ENCODE data around the gene NDUFA7. TPM values are rescaled to one million over a fixed set of nuclear protein-coding genes. Genes with fewer than 3 reads are reported as not detected.
A peak's percentile ranks its signal among the peaks of the same experiment; 100 is the strongest.

Gene NDUFA7
- total and polyA plus RNA-seq, 7 experiments from 2014 or later: 16.8 to 121 (median 31.2) TPM

DNA sequence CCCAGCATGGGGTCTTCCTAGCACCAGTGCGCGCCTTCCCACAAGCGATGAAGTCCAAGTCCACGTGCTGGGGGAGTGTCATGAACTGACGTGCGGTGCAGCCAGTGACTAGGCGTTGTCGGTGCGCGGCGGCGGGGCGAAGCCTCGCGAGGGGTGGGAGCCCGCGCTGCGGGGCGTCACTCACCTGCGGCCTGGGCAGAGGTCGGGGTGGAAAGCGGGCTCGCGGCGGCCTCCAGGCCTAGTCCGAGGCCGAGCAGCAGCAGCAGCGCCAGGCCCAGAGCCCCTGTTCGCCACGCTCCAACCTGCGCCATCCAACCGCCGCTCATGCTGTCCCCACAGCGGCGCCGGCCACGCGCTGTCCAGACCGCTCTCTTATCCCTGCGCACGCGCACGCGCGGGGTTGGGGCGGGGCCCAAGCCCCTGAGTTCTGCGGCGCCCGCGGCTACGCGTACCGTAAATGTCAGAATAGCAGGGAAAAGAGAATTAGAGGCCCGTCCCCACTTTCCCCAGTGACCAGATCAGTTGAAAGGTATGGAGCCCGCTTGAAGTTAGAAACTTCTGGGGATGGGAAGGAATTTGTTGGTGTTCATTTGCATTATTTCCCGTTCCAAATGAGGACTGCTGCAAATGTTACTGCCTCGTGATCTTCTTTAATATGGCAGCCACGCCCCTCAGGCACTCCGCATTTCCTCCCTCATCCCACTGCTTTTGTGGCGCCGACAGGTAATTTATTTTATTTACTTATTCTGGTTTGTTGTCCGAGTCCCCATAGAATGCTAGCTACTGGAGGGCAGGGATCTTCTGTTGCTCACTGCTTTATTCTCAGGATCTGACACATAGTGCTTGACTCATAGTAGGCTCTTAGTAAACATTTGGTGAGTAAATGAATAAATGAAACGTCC, 13.0 kb downstream of the NDUFA7 start, which contains the start of gene CD320:
Gene CD320 (minus strand): TSS at position 394 of the 902 bp plus-strand sequence. CDS start 68 bp downstream, at position 326.
- peaks cover 0 to 49% (median 0%) of the 10 kb centered on the region in 3 experiments for H3K36me3 ChIP-seq (ENCODE audit: control insufficient read depth in 2 of 3, insufficient read depth in 3 of 3, low read length in 3 of 3)
- peak within 1 kb of the TSS; percentile 89 for H3K27ac ChIP-seq (ENCODE audit: low read depth, low read length)
- no peaks in the 10 kb centered on the region for H3K27me3 ChIP-seq (ENCODE audit: control insufficient read depth in 2 of 2, insufficient read depth in 2 of 2, low read length in 2 of 2)
- H3K4me1 Mint-ChIP-seq: peaks cover 18 to 38% (median 35%) of the 10 kb centered on the region in 7 donors
- ATAC-seq (peak; percentile 95), DNase-seq (peak; percentile 84 to 90 (median 89))
- intact Hi-C loops (cut with micrococcal nuclease): loop anchor here (1.0 to 10.0 kb wide), 7 partner anchors 13 to 1113 kb away; partner anchors contain the start of genes NDUFA7 (in 2 of the 2), RAB11B (in 2 of the 2), RPS28 (in 2 of the 2) and PNPLA6 (in 1 of the 2)
- H3K36me3 Mint-ChIP-seq: peaks cover 0 to 14% (median 0%) of the 10 kb centered on the region in 5 donors
- H3K9me3 ChIP-seq (ENCODE audit: control insufficient read depth in 2 of 3, low read length in 3 of 3): no peaks in the 10 kb centered on the region
- peak within 1 kb of the TSS; percentile 83 for H3K4me3 ChIP-seq (ENCODE audit: low read length)
- peak within 1 kb of the TSS; percentile 79 to 98 (median 94) for H3K27ac Mint-ChIP-seq
- H3K4me3 Mint-ChIP-seq: peak within 1 kb of the TSS; percentile 90 to 97 (median 92)
- H3K9me3 Mint-ChIP-seq: no peaks in the 10 kb centered on the region
- POLR2A ChIA-PET: interaction anchor here (0.9 to 4.8 kb wide), 3 partner anchors 10 to 14 kb away, joined by 3 to 31 read pairs (median 3); partner anchors contain the start of genes NDUFA7 and RPS28
- CTCF ChIA-PET: interaction anchor here (1.1 kb wide), 1 partner anchor 12 kb away, joined by 5 read pairs; no protein-coding TSS in a partner anchor
- H3K4me1 ChIP-seq (ENCODE audit: control insufficient read depth in 2 of 2, insufficient read depth in 2 of 2, low read length in 2 of 2): peaks cover 20 to 22% of the 10 kb centered on the region in 2 donors
- no peaks in the 10 kb centered on the region for H3K27me3 Mint-ChIP-seq

DNA sequence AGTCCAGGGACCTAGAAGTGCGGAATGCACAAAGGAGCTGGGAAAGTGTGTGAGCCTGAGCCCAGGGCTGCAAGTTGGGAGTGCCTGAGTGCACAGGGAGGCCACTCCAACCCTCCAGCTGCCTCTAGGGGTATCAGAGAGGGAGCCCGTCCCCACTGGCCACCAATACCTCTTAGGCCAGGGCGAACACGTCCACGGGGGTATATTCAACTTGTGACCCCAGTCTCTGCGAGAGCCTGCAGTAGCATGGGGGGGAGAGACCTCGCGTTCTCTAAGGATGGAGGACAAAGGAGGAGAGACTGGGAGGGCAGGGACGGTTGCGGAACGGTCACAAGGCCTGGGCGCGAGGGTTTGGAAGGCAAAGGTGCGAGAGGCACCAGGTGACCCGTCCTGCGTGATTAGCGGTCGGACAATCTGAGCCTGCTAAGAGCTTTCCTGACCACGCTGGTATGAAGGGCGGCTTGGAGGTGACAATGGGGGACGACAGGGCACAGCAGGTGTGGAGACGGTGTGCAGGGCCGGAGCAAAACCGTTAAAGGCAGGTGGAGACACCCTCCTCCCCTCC, 13.7 kb downstream of the NDUFA7 start:
- Mint-ChIP-seq H3K4me1 (peaks cover 18 to 38% (median 35%) of the 10 kb centered on the region in 7 donors), H3K27ac (peak overlapping the region; percentile 79 to 98 (median 91)), H3K27me3 (no peaks in the 10 kb centered on the region), H3K4me3 (peak overlapping the region; percentile 90 to 97 (median 92)), H3K9me3 (no peaks in the 10 kb centered on the region), H3K36me3 (peaks cover 0 to 14% (median 0%) of the 10 kb centered on the region in 5 donors)
- Histone ChIP-seq H3K4me3 (ENCODE audit: low read length) (peak overlapping the region; percentile 83), H3K4me1 (ENCODE audit: control insufficient read depth in 2 of 2, insufficient read depth in 2 of 2, low read length in 2 of 2) (peaks cover 20 to 22% of the 10 kb centered on the region in 2 donors), H3K36me3 (ENCODE audit: control insufficient read depth in 2 of 3, insufficient read depth in 3 of 3, low read length in 3 of 3) (peaks cover 0 to 47% (median 0%) of the 10 kb centered on the region in 3 experiments), H3K27ac (ENCODE audit: low read depth, low read length) (peak overlapping the region; percentile 89), H3K27me3 (ENCODE audit: control insufficient read depth in 2 of 2, insufficient read depth in 2 of 2, low read length in 2 of 2) (no peaks in the 10 kb centered on the region), H3K9me3 (ENCODE audit: control insufficient read depth in 2 of 3, low read length in 3 of 3) (no peaks in the 10 kb centered on the region)
- POLR2A ChIA-PET: interaction anchor here (0.9 to 1.4 kb wide), 2 partner anchors 12 to 14 kb away, joined by 3 read pairs; partner anchors contain the start of genes NDUFA7 and RPS28
- no peak for ATAC-seq
- DNase-seq: no peak
- CTCF ChIA-PET: interaction anchor here (0.5 kb wide), 1 partner anchor 49 kb away, joined by 3 read pairs; no protein-coding TSS in a partner anchor
- intact Hi-C loops (cut with micrococcal nuclease): loop anchor here (5.0 to 10.0 kb wide), 4 partner anchors 53 to 1113 kb away; partner anchors contain the start of gene PNPLA6 (in 1 of the 2)

DNA sequence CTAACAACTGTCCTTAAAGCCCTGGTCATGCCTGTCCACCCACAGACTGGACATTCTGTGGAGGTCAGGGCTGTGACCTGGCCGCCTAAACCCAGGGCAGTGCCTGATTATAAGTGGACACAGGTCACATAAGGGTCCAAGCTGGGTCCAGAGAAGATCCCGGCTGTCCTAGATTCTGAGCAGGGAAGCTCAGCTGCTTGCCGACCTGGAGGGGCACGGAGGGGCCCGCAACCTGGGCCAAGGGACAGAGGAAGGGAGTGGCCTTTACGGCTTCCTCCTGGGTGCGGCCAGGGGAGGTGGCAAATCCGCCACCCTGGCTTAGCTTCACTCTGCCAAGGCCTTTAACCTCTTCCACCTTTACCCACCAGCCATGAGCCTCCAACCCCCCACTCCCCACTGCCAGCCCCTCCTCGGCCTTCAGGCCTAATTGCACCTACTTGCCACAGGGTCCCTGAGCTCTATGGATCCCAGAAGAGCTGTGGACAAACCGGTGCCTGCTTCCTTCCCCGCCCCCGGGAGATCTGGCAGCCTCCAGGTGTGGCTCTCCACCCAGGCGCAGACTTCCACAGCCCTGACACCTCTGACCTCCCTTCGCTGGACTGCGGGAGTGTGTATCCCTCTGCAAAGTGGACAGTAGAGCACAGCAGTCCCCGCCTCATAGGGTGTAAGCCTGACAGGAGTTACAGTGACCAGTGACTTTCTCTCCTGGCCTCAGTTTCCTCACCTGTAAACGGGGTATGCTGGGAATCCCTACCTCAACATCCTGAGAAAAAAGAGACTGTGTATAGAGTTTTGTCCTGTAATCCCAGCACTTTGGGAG, 14.7 kb downstream of the NDUFA7 start:
- no peaks in the 10 kb centered on the region for H3K27me3 ChIP-seq (ENCODE audit: control insufficient read depth in 2 of 2, insufficient read depth in 2 of 2, low read length in 2 of 2)
- DNase-seq (peak in 1 of 9 donors; percentile 21), ATAC-seq (no peak)
- ChIA-PET POLR2A (interaction anchor here (0.9 to 1.8 kb wide), 2 partner anchors 14 to 15 kb away, joined by 3 to 7 read pairs; partner anchors contain the start of genes NDUFA7 and RPS28), CTCF (no interaction called here)
- H3K36me3 ChIP-seq (ENCODE audit: control insufficient read depth in 2 of 3, insufficient read depth in 3 of 3, low read length in 3 of 3): peaks cover 0 to 45% (median 0%) of the 10 kb centered on the region in 3 experiments
- peaks cover 0 to 14% (median 0%) of the 10 kb centered on the region in 5 donors for H3K36me3 Mint-ChIP-seq
- H3K27ac ChIP-seq (ENCODE audit: low read depth, low read length): peak overlapping the region; percentile 89
- no peaks in the 10 kb centered on the region for H3K9me3 ChIP-seq (ENCODE audit: control insufficient read depth in 2 of 3, low read length in 3 of 3)
- H3K4me1 ChIP-seq (ENCODE audit: control insufficient read depth in 2 of 2, insufficient read depth in 2 of 2, low read length in 2 of 2): peaks cover 20 to 22% of the 10 kb centered on the region in 2 donors
- no peaks in the 10 kb centered on the region for H3K9me3 Mint-ChIP-seq
- no peak overlapping the region for H3K4me3 ChIP-seq (ENCODE audit: low read length)
- intact Hi-C loops (cut with micrococcal nuclease): loop anchor here (5.0 to 10.0 kb wide), 4 partner anchors 52 to 1112 kb away; partner anchors contain the start of gene PNPLA6 (in 1 of the 2)
- no peaks in the 10 kb centered on the region for H3K27me3 Mint-ChIP-seq
- peak overlapping the region; percentile 79 to 98 (median 91) for H3K27ac Mint-ChIP-seq
- peak overlapping the region; percentile 90 to 97 (median 92) for H3K4me3 Mint-ChIP-seq
- H3K4me1 Mint-ChIP-seq: peaks cover 18 to 38% (median 35%) of the 10 kb centered on the region in 7 donors

DNA sequence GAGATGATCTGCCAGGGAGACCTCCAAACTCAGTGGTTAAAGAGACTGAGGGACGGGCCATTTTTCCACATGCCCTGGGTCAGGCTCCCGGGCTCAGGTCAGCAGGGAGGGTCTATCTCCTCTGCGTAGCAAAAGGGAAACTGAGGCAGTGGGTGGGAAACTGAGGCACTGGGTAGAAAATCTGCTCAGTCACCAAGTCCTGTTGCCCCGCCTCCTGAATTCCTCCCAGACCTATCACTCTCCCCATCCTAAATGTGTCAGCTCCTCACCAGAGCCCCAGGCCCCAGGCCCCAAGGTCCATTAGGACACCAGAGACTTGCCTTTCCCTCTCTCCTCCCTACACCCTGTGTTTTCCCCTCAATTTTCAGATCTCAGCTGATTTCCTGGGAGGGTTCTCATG, 15.4 kb downstream of the NDUFA7 start:
- DNase-seq (no peak), ATAC-seq (no peak)
- POLR2A ChIA-PET: interaction anchor here (1.1 to 1.8 kb wide), 2 partner anchors 15 to 18 kb away, joined by 3 to 7 read pairs; partner anchors contain the start of genes NDUFA7 and RPS28
- no peak overlapping the region for H3K4me3 ChIP-seq (ENCODE audit: low read length)
- H3K27me3 ChIP-seq (ENCODE audit: control insufficient read depth in 2 of 2, insufficient read depth in 2 of 2, low read length in 2 of 2): no peaks in the 10 kb centered on the region
- Mint-ChIP-seq H3K4me3 (peak overlapping the region in 2 of 10 donors; percentile 53 to 95), H3K27me3 (no peaks in the 10 kb centered on the region), H3K36me3 (peaks cover 0 to 8% (median 0%) of the 10 kb centered on the region in 5 donors), H3K9me3 (no peaks in the 10 kb centered on the region), H3K27ac (peak overlapping the region in 8 of 9 donors; percentile 64 to 95 (median 86)), H3K4me1 (peaks cover 18 to 38% (median 35%) of the 10 kb centered on the region in 7 donors)
- H3K36me3 ChIP-seq (ENCODE audit: control insufficient read depth in 2 of 3, insufficient read depth in 3 of 3, low read length in 3 of 3): peaks cover 0 to 39% (median 0%) of the 10 kb centered on the region in 3 experiments
- no peaks in the 10 kb centered on the region for H3K9me3 ChIP-seq (ENCODE audit: control insufficient read depth in 2 of 3, low read length in 3 of 3)
- intact Hi-C loops (cut with micrococcal nuclease): loop anchor here (5.0 to 10.0 kb wide), 4 partner anchors 51 to 1111 kb away; partner anchors contain the start of gene PNPLA6 (in 1 of the 2)
- peaks cover 20 to 22% of the 10 kb centered on the region in 2 donors for H3K4me1 ChIP-seq (ENCODE audit: control insufficient read depth in 2 of 2, insufficient read depth in 2 of 2, low read length in 2 of 2)
- H3K27ac ChIP-seq (ENCODE audit: low read depth, low read length): no peak overlapping the region
- CTCF ChIA-PET: interaction anchor here (0.6 kb wide), 1 partner anchor 271 kb away, joined by 3 read pairs; the partner anchor contains the start of gene MYO1F

DNA sequence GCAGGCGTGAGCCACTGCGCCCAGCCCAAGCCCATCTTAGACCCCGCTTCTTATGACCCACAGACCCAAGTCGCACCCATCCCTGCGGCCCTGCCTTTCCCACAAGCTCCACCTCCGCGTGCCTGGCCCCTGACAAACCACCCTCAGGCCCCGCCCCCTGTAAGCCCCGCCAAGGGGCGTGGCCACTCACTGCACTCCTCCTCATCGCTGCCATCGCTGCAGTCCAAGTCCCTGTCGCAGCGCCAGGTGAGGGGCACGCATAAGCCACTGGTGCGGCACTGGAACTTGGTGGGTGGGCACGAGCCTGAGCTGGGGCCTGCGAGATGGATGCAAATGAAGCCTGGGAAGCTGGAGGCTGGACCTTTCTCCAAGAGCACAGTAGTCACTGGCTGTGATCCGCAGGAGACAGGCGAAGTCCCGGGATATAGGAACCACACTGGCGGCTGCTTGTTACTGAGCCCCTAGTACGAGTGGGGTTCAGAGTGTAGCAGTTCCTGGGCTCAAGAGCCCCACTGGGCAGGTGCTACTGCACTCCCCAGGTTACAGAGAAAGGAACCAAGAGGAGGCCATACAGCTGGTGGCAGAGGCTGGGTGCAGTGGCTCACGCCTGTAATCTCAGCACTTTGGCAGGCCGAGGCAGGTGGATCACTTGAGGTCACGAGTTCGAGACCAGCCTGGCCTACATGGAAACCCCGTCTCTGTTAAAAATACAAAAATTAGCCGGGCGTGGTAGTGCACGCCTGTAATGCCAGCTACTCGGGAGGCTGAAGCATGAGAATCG, 16.1 kb downstream of the NDUFA7 start:
- Histone ChIP-seq H3K27ac (ENCODE audit: low read depth, low read length) (no peak overlapping the region), H3K4me3 (ENCODE audit: low read length) (no peak overlapping the region), H3K36me3 (ENCODE audit: control insufficient read depth in 2 of 3, insufficient read depth in 3 of 3, low read length in 3 of 3) (peaks cover 0 to 33% (median 0%) of the 10 kb centered on the region in 3 experiments), H3K4me1 (ENCODE audit: control insufficient read depth in 2 of 2, insufficient read depth in 2 of 2, low read length in 2 of 2) (peaks cover 20 to 22% of the 10 kb centered on the region in 2 donors), H3K9me3 (ENCODE audit: control insufficient read depth in 2 of 3, low read length in 3 of 3) (no peaks in the 10 kb centered on the region), H3K27me3 (ENCODE audit: control insufficient read depth in 2 of 2, insufficient read depth in 2 of 2, low read length in 2 of 2) (no peaks in the 10 kb centered on the region)
- DNase-seq (peak in 2 of 9 donors; percentile 23 to 34), ATAC-seq (no peak)
- ChIA-PET POLR2A (interaction anchor here (1.1 to 1.8 kb wide), 2 partner anchors 16 to 19 kb away, joined by 3 to 7 read pairs; partner anchors contain the start of genes NDUFA7 and RPS28), CTCF (no interaction called here)
- peaks cover 0 to 7% (median 0%) of the 10 kb centered on the region in 5 donors for H3K36me3 Mint-ChIP-seq
- no peak overlapping the region for H3K4me3 Mint-ChIP-seq
- no peaks in the 10 kb centered on the region for H3K9me3 Mint-ChIP-seq
- peaks cover 18 to 37% (median 35%) of the 10 kb centered on the region in 7 donors for H3K4me1 Mint-ChIP-seq
- H3K27ac Mint-ChIP-seq: peak overlapping the region in 3 of 9 donors; percentile 34 to 55 (median 51)
- intact Hi-C loops (cut with micrococcal nuclease): loop anchor here (5.0 to 10.0 kb wide), 4 partner anchors 50 to 1110 kb away; partner anchors contain the start of gene PNPLA6 (in 1 of the 2)
- H3K27me3 Mint-ChIP-seq: no peaks in the 10 kb centered on the region

Measured in naive thymus-derived CD4-positive, alpha-beta T cell (primary cell).